AG09309 (cell line): ENCODE measurements around the gene RBL1.
"Not testable (repeated sequence)": the region's sequence is repeated elsewhere in the genome, so short reads cannot be mapped to it uniquely, and the experiment has no call there.

Experiments
- DNase-seq: peaks from one replicate; pipeline ENCODE4 v3.0.0-alpha.2; 2010; ENCODE audit warnings: low read depth
- H3K4me3 ChIP-seq: 2 replicates; pipeline ENCODE4 v1.5.1; 2011; ENCODE audit warnings: mild to moderate bottlenecking, low read depth, low read length, moderate library complexity; ENCODE audit not compliant: control insufficient read depth
- TF ChIP-seq, protein P1 (sequence below): IDR thresholded peaks from 2 replicates; pipeline ENCODE4 v1.5.1; 2011; ENCODE audit warnings: mild to moderate bottlenecking, low read depth, low read length, inconsistent platforms; ENCODE audit not compliant: insufficient read depth, control insufficient read depth; ENCODE audit errors: missing control alignments

RBL1 gene

GRCh38 chr20:37081717-37082289, 14.0 kb downstream of the RBL1 start:
- no peak for DNase-seq
- no peak overlapping the region for H3K4me3 ChIP-seq
- TF ChIP-seq, protein P1, sequence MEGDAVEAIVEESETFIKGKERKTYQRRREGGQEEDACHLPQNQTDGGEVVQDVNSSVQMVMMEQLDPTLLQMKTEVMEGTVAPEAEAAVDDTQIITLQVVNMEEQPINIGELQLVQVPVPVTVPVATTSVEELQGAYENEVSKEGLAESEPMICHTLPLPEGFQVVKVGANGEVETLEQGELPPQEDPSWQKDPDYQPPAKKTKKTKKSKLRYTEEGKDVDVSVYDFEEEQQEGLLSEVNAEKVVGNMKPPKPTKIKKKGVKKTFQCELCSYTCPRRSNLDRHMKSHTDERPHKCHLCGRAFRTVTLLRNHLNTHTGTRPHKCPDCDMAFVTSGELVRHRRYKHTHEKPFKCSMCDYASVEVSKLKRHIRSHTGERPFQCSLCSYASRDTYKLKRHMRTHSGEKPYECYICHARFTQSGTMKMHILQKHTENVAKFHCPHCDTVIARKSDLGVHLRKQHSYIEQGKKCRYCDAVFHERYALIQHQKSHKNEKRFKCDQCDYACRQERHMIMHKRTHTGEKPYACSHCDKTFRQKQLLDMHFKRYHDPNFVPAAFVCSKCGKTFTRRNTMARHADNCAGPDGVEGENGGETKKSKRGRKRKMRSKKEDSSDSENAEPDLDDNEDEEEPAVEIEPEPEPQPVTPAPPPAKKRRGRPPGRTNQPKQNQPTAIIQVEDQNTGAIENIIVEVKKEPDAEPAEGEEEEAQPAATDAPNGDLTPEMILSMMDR = peak; percentile 52

DNA sequence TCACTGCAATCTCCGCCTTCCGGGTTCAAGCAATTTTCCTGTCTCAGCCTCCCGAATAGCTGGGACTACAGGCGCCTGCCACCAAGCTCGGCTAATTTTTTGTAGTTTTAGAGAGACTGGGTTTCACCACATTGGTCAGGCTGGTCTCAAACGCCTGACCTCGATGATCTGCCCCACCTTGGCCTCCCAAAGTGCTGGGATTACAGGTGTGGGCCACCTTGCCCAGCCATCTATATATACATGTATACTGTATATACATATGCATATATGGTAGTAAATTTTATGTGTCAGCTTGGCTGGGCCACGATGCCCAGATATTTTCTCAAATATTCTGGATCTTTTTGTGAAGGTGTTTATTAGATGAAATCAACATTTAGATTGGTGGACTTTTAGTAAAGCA, 18.8 kb downstream of the RBL1 start:
- no peak for DNase-seq
- TF ChIP-seq, protein P1 = no peak
- H3K4me3 ChIP-seq = no peak overlapping the region

- TF ChIP-seq, protein P1 = no peak
- no peak for DNase-seq
- H3K4me3 ChIP-seq = no peak overlapping the region
Measured at GRCh38 chr20:37075932-37076685, 19.7 kb downstream of the RBL1 start.

DNA sequence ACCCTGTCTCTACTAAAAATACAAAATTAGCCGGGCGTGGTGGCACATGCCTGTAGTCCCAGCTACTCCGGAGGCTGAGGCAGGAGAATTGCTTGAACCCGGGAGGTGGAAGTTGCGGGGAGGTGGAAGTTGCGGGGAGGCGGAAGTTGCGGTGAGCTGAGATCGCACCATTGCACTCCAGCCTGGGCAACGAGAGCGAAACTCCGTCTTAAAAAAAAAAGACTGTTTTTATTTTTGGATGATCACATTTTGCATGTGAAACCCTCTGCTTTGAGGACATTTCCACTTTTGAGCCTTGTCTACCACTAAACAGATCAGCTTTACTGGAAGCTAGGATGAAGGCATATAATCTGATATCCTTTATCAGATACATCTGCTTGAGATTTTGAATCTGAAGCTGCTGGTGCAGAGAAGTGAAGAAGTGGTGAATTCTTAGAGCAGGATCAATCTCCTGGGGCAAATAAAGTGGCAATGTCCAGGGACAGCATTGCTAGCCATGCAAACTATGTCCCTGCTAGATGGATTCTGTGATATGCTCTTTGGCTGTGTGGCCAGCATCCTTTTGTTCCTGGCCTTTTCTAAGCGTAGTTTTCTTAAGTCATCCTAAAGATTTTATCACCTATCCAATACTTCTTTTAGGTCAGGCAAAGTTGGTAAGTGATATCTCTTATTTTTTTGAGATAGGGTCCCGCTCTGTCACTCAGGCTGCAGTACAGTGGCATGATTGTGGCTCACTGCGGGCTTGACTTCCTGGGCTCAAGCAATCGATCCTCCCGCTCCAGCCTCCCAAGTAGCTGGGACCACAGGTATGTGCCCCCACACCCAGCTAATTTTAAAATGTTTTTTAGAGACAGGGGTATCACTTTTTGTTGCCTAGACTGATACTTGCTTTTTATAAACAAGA, 23.3 kb downstream of the RBL1 start:
- H3K4me3 ChIP-seq = no peak overlapping the region
- TF ChIP-seq, protein P1 = no peak
- DNase-seq = no peak

DNA sequence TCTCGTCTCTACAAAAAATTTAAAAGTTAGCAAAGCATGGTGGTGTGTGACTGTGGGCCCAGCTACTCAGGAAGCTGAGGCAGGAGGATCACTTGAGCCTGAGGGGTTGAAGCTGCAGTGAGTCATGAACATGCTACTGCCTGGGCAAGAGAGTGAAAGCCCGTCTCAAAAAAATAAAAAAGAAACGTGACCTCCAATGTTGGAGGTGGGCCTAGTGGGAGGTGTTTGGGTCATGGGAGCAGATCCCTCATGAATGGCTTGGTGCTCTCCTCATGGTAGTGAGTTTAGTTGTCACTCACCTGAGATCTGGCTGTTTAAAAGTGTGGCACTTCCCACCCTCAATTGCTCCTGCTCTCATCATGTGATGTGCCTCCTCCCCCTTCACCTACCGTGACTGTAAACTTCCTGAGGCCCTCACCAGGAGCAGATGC, 24.3 kb downstream of the RBL1 start:
- DNase-seq = peak; percentile 18
- TF ChIP-seq, protein P1 = no peak
- no peak overlapping the region for H3K4me3 ChIP-seq

DNA sequence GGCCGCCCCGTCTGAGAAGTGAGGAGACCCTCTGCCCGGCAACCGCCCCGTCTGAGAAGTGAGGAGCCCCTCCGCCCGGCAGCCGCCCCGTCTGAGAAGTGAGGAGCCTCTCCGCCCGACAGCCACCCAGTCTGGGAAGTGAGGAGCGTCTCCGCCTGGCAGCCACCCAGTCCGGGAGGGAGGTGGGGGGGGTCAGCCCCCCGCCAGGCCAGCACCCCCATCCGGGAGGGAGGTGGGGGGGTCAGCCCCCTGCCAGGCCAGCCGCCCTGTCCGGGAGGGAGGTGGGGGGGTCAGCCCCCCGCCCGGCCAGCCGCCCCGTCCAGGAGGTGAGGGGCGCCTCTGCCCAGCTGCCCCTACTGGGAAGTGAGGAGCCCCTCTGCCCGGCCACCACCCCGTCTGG, 26.2 kb downstream of the RBL1 start:
- H3K4me3 ChIP-seq, DNase-seq: not testable (repeated sequence)
